Testis (tissue), 3 donors: Measurements from ENCODE around the gene PRKCZ. TPM values are rescaled to one million over a fixed set of nuclear protein-coding genes. Genes with fewer than 3 reads are reported as not detected.

Experiments
- DNase-seq: peaks from one replicate; pipeline ENCODE4 v3.0.0-alpha.2; 2019
- H3K27ac ChIP-seq, 2 donors: fragments of 200-600 bp; sonication (generic); one replicate each; pipeline ENCODE4 v1.5.1; 2019
- H3K27me3 ChIP-seq: fragments of 200-600 bp; sonication (generic); one replicate; pipeline ENCODE4 v1.5.1; 2019
- H3K36me3 ChIP-seq: fragments of 200-600 bp; sonication (generic); one replicate; pipeline ENCODE4 v1.5.1; 2017; ENCODE audit warnings: low read depth; ENCODE audit errors: missing control alignments
- H3K4me1 ChIP-seq: fragments of 200-600 bp; sonication (generic); one replicate; pipeline ENCODE4 v1.5.1; 2019
- H3K4me3 ChIP-seq, 2 donors: fragments of 200-600 bp; sonication (generic); one replicate each; pipeline ENCODE4 v1.5.1; 2017 to 2019
- H3K9me3 ChIP-seq: fragments of 200-600 bp; sonication (generic); one replicate; pipeline ENCODE4 v1.5.1; 2017
- POLR2A ChIP-seq: fragments of 450-650 bp; IDR thresholded peaks from one replicate; pipeline ENCODE4 v1.6.1; 2017; ENCODE audit warnings: antibody characterized with exemption, mild to moderate bottlenecking, moderate library complexity
- WGBS, 2 donors: methylation state at CpG; one replicate each; pipeline ENCODE4 v1.1.5; 2018; 5-methylcytosine and 5-hydroxymethylcytosine counted together
- intact Hi-C: fragments of 100-400 bp; cut with DNase I; formaldehyde crosslinking; loops from one replicate; pipeline ENCODE4 v1.15.1; 2023; ENCODE audit warnings: low total_unique reads
- polyA plus RNA-seq: library from polyadenylated mRNA; stranded (reverse); fragments of 350-450 nt; fragmentation: Illumina TruSeq; extraction: RNeasy Lipid Tissue Mini Kit (QIAGEN cat#74804); gene quantifications from one replicate; pipeline ENCODE4 v1.2.3, GENCODE V29; 2014; ENCODE audit warnings: low read depth, low replicate concordance; ENCODE audit not compliant: insufficient read depth
- total RNA-seq, 2 donors: library from RNA; depleted of rRNA; stranded (reverse); fragments of >200 nt; gene quantifications; one replicate each; pipeline ENCODE4 v1.2.3, GENCODE V29; 2016
- TF ChIP-seq, protein P1 (sequence below), 3 experiments: fragments of 450-650 bp in 2 of 3; fragments of 200-600 bp in 1 of 3; sonication (generic) in 1 of 3; IDR thresholded peaks; one replicate each; pipeline ENCODE4 v1.5.1; 2016 to 2019; ENCODE audit warnings: antibody characterized with exemption in 3 of 3, mild to moderate bottlenecking in 2 of 3, moderate library complexity in 1 of 3

Gene PRKCZ
- total and polyA plus RNA-seq, 3 donors from 2014 or later: 86.4 to 142 (median 123) TPM

DNA sequence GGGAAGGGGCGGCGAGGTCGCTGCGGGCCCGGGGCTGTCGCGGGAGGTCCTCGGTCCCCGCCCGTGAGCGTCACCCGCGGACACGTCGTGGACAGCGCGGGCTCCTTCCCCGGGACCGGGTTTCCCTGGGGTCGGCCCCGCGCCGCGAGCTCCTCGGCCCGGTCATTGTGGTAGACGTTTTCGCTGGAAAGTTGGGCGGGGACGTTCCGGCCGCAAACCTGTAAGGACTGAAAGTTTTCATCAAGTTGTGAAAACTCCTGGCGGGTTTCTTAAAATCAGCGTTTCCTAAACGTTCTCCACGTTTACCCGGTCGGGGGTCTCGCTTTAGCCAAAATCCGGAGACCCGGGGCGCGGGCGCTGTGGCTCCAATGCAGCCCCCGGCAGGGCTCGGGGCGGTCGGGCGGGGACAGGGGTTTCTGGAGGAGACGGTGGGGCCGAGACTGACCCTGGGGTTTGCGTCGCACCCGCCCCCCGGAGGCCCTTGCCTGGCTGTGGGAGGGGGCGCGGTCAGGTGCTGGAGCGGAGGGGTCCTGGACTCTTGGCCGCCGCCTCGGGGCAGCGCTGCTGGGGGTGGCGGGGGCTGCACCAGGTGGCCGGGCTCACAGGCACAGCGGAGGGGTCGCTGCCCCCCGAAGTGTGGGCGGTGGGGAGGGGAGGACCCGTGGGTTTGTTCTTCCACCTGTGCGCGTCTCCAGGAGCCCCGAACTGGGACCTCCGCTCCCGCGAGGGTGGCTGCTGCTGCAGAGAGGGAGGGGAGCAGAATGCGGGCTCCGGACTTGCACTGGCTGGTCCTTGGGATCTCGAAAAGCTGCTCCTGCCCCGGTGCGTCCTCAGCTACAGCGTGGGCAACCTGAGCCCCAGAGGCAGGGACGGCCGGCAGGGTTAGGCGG is 827 bp downstream of the PRKCZ start:
- intact Hi-C loops: no loop called here
- H3K4me3 ChIP-seq: peak overlapping the region; percentile 59 to 65
- H3K4me1 ChIP-seq: peaks cover 3% of the 10 kb centered on the region
- H3K36me3 ChIP-seq: no peaks in the 10 kb centered on the region
- no peaks in the 10 kb centered on the region for H3K27me3 ChIP-seq
- peak overlapping the region in 1 of 2 donors; percentile 64 for H3K27ac ChIP-seq
- DNase-seq: no peak
- WGBS, 2 donors: 5 to 10% methylated on average over 19 to 84 of the region's 84 CpGs
- TF ChIP-seq, protein P1, sequence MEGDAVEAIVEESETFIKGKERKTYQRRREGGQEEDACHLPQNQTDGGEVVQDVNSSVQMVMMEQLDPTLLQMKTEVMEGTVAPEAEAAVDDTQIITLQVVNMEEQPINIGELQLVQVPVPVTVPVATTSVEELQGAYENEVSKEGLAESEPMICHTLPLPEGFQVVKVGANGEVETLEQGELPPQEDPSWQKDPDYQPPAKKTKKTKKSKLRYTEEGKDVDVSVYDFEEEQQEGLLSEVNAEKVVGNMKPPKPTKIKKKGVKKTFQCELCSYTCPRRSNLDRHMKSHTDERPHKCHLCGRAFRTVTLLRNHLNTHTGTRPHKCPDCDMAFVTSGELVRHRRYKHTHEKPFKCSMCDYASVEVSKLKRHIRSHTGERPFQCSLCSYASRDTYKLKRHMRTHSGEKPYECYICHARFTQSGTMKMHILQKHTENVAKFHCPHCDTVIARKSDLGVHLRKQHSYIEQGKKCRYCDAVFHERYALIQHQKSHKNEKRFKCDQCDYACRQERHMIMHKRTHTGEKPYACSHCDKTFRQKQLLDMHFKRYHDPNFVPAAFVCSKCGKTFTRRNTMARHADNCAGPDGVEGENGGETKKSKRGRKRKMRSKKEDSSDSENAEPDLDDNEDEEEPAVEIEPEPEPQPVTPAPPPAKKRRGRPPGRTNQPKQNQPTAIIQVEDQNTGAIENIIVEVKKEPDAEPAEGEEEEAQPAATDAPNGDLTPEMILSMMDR (IDR thresholded peaks at IDR 0.05): no peak
- TF ChIP-seq POLR2A: no peak
- H3K9me3 ChIP-seq: no peaks in the 10 kb centered on the region

DNA sequence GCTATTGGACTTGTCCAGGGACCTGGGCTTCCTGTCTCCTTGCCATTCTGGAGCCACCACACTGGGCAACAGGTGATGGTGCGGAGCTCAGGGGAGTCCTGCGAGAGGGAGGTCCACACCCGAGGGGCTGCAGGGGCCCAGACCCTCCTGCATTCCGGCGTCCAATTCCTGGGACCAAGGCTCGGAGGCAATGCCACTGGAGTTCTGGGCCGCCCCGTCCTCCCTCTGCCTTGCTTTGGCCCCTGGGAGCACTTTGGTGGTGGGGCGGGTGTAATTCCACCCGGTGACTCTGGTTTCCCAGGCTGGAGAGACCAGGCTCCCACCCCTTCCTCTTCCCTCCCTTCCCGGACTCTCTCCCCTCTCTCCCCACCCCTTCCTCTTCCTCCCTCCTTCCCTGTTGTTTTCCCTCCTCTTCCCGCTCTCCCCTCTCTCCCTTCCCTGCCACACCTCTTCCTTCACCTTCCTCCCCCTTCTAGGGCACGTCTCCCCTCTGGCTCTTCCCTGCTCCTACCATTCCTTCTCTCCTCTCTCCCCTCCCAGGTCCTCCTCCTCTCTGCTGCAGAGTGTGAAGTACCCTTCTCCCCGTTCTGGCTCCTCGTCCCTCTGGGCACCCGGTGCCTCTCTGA is 2.0 kb downstream of the PRKCZ start:
- H3K27me3 ChIP-seq: no peaks in the 10 kb centered on the region
- TF ChIP-seq, protein P1 (IDR thresholded peaks at IDR 0.05): no peak
- TF ChIP-seq POLR2A: no peak

DNA sequence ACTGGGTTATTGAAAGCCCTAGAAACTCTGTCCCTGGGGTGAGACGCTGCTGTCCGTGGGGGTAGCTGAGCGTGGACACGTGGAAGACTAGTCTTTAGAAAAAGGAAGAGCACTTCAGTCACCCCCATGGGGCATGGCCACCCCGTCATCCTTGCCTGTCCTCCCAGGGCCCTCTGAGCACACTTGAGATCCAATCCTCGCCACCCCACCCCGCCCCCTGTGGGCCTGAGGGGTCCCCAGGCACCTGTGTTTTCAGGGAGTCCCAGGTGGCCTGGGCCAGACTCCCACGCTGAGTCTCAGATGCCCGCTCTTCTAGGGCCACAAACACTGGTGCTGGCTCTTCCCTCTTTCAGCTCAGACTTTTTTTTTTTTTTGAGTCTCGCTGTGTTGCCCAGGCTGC is 2.5 kb downstream of the PRKCZ start:
- peaks cover 3% of the 10 kb centered on the region for H3K4me1 ChIP-seq
- H3K27me3 ChIP-seq: no peaks in the 10 kb centered on the region
- no peak for DNase-seq
- TF ChIP-seq, protein P1 (IDR thresholded peaks at IDR 0.05): no peak
- TF ChIP-seq POLR2A: no peak
- H3K36me3 ChIP-seq: no peaks in the 10 kb centered on the region
- H3K27ac ChIP-seq: no peak overlapping the region
- intact Hi-C loops: no loop called here
- WGBS, 2 donors: 88 to 90% methylated on average over 9 to 10 of the region's 10 CpGs
- H3K4me3 ChIP-seq: no peak overlapping the region
- no peaks in the 10 kb centered on the region for H3K9me3 ChIP-seq

More for the DNA sequence above, 2.0 kb downstream of the PRKCZ start:
- Histone ChIP-seq H3K36me3 (no peaks in the 10 kb centered on the region), H3K4me1 (peaks cover 3% of the 10 kb centered on the region), H3K4me3 (no peak overlapping the region), H3K9me3 (no peaks in the 10 kb centered on the region), H3K27ac (no peak overlapping the region)
- intact Hi-C loops: no loop called here
- no peak for DNase-seq
- 56 to 83% methylated on average over 11 to 16 of the region's 16 CpGs for WGBS, 2 donors

DNA sequence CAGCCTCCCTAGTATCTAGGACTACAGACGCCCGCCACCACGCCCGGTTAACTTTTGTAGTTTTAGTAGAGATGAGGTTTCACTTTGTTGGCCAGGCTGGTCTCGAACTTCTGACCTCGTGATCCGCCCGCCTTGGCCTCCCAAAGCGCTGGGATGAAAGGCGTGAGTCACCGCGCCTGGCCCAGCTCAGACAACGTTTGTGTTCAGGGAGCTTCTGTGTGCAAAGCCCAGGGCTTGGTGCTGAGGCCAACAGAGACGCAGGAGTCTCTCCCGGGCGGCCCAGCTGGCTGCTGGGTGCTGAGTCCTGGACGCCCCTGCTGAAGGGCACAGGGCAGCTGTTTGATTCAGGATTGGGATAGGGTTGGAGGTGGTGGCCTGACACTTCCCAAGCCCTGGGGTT is 3.0 kb downstream of the PRKCZ start:
- Histone ChIP-seq H3K27ac (no peak overlapping the region), H3K4me3 (no peak overlapping the region), H3K4me1 (peaks cover 3% of the 10 kb centered on the region), H3K27me3 (no peaks in the 10 kb centered on the region), H3K9me3 (no peaks in the 10 kb centered on the region), H3K36me3 (no peaks in the 10 kb centered on the region)
- DNase-seq: no peak
- 57 to 93% methylated on average over 5 to 17 of the region's 17 CpGs for WGBS, 2 donors
- intact Hi-C loops: no loop called here
- no peak for TF ChIP-seq POLR2A
- TF ChIP-seq, protein P1 (IDR thresholded peaks at IDR 0.05): no peak
